Neural progenitor cell (in vitro differentiated cells): ENCODE data around the gene PPP2R2D.

Source experiments
- CTCF ChIP-seq: fragments of 200-600 bp; sonication (generic); IDR thresholded peaks from 2 replicates; pipeline ENCODE4 v1.5.1; 2017; ENCODE audit warnings: antibody characterized with exemption, mild to moderate bottlenecking
- EZH2 ChIP-seq: fragments of 200-600 bp; sonication (generic); IDR thresholded peaks from 2 replicates; pipeline ENCODE4 v1.6.1; 2017; ENCODE audit warnings: antibody characterized with exemption, mild to moderate bottlenecking, moderate library complexity

GRCh38 chr10:131933696-131934086 lies 32.9 kb downstream of the PPP2R2D start:
- TF ChIP-seq EZH2 (no peak), CTCF (no peak)
